GM19463 (cell line): ENCODE results near the gene KCNIP1.

ENCODE experiments used
- ATAC-seq: cut with Tn5 transposase; IDR thresholded peaks from one replicate; pipeline ENCODE4 v1.9.1; 2021; ENCODE audit warnings: mild to moderate bottlenecking, moderate library complexity; ENCODE audit not compliant: unreplicated experiment

Gene KCNIP1

GRCh38 chr5:170503990-170504596 lies at the start of gene KCNIP1:
KCNIP1 (plus strand) TSS chr5:170504020.
- ATAC-seq = no peak

GRCh38 chr5:170463426-170463825 lies 40.4 kb upstream of the KCNIP1 start:
- ATAC-seq = no peak

- no peak for ATAC-seq
Observed at GRCh38 chr5:170464280-170465127, 39.3 kb upstream of the KCNIP1 start.

GRCh38 chr5:170466553-170466952 lies 37.3 kb upstream of the KCNIP1 start:
- ATAC-seq = no peak

GRCh38 chr5:170466988-170467707 lies 36.7 kb upstream of the KCNIP1 start:
- no peak for ATAC-seq

- no peak for ATAC-seq
Observed at GRCh38 chr5:170468633-170469285, 35.1 kb upstream of the KCNIP1 start.

GRCh38 chr5:170469414-170469813 lies 34.4 kb upstream of the KCNIP1 start:
- ATAC-seq = no peak

GRCh38 chr5:170470275-170470674 lies 33.5 kb upstream of the KCNIP1 start:
- no peak for ATAC-seq

GRCh38 chr5:170470808-170471404 lies 32.9 kb upstream of the KCNIP1 start:
- ATAC-seq = no peak

GRCh38 chr5:170471551-170472178 lies 32.2 kb upstream of the KCNIP1 start:
- no peak for ATAC-seq

- ATAC-seq = no peak
Observed at GRCh38 chr5:170473642-170474041, 30.2 kb upstream of the KCNIP1 start.

- ATAC-seq = no peak
Observed at GRCh38 chr5:170474489-170475274, 29.1 kb upstream of the KCNIP1 start.

- ATAC-seq = no peak
Observed at GRCh38 chr5:170475294-170476000, 28.4 kb upstream of the KCNIP1 start.

GRCh38 chr5:170476704-170477103 lies 27.1 kb upstream of the KCNIP1 start:
- ATAC-seq = no peak

- no peak for ATAC-seq
Observed at GRCh38 chr5:170477906-170478305, 25.9 kb upstream of the KCNIP1 start.

- no peak for ATAC-seq
Observed at GRCh38 chr5:170478306-170478705, 25.5 kb upstream of the KCNIP1 start.

GRCh38 chr5:170479484-170479883 lies 24.3 kb upstream of the KCNIP1 start:
- ATAC-seq = no peak

- ATAC-seq = no peak
Observed at GRCh38 chr5:170480260-170480659, 23.6 kb upstream of the KCNIP1 start.

- no peak for ATAC-seq
Observed at GRCh38 chr5:170481849-170482248, 22.0 kb upstream of the KCNIP1 start.
